Sciatic nerve (tissue), 2 donors: Measurements from ENCODE around the gene IFITM2. TPM values are rescaled to one million over a fixed set of nuclear protein-coding genes. Genes with fewer than 3 reads are reported as not detected.
A peak's percentile ranks its signal among the peaks of the same experiment; 100 is the strongest.
"Not testable (repeated sequence)": the region's sequence is repeated elsewhere in the genome, so short reads cannot be mapped to it uniquely, and the experiment has no call there.

ENCODE experiments used
- ATAC-seq: fragments of 200-7000 bp; cut with Tn5 transposase; one replicate; pipeline ENCODE4 v1.9.1; 2020; ENCODE audit warnings: mild to moderate bottlenecking, moderate library complexity
- DNase-seq: peaks from one replicate; pipeline ENCODE4 v3.0.0-alpha.2; 2020; ENCODE audit warnings: low spot score
- intact Hi-C: fragments of 100-400 bp; cut with DNase I; formaldehyde crosslinking; loops from one replicate; pipeline ENCODE4 v1.14.2; 2022
- total RNA-seq: library from RNA; stranded (reverse); fragmentation: NEBNext Ultra II Directional; extraction: Animal tissue kit (Norgen Biotek cat#: 25700); gene quantifications from one replicate; pipeline ENCODE4 v1.2.1, GENCODE V29; 2021
- donor health status: DM: no; HTN: no; CAD: no.
- donor health status: DM: no; HTN: no; CAD: no.

Gene IFITM2
- total RNA-seq, 1 donor from 2014 or later: 853 TPM

DNA sequence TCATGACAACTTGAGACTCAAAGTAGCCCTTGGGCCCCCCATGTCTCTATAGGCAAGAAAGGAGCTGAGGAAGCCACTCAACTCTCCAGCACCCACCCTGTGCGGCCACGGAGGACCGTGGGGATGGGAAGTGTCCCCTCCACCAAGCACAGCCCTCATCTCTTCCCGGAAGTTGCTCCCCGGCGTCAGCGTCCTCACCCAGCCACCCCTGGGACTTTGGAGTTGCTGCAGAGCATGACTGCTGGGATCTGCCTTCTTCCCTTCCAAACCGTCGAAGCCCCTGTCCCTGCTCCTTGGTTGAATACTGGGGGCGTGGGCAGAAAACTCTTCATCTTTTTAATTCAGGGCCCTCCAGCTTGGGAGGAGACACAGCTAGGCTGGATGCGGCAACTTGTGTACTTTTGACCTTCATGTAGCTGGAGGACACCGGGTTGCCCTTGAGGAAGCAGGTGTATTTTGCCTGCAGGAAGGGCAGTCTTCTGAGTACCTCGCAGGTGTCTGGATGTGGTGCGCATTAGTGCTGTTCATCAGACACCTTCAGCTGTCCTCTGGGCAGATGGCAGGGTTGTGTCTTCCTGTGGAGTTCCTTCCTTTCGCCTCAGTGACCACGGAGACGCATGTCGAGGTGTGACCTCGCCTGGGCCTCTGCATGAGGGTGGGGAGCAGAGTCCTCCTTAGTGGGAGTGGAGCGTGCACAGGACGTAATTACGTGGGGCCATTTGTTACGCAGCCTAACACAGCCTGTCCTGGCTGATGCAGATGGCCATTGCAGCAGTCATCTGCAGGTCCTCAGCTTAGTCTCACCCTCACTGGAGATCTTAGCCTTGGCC is 25.2 kb downstream of the IFITM2 start:
- intact Hi-C loops: no loop called here
- ATAC-seq: no peak
- DNase-seq: peak; percentile 54

DNA sequence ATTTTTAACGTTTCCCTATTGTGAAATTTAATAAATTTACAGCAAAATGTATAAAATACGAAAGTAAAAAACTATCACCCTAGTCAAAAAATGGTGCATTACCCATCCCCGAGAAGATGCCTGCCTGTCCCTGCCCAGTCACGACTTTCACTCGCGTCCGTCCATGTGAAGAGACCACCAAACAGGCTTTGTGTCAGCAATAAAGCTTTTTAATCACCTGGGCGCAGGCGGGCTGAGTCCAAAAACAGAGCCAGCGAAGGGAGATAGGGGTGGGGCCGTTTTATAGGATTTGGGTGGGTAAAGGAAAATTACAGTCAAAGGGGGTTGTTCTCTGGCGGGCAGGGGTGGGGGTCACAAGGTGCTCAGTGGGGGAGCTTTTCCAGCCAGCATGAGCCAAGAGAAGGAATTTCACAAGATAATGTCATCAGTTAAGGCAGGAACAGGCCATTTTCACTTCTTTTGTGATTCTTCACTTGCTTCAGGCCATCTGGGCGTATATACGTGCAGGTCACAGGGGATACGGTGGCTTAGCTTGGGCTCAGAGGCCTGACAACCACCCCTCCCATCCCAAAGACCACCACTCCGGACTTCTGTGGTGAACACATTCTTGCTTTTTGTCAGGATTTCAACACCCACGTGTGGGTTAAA is 26.1 kb downstream of the IFITM2 start:
- ATAC-seq, intact Hi-C loops: not testable (repeated sequence)
- DNase-seq: peak; percentile 51

DNA sequence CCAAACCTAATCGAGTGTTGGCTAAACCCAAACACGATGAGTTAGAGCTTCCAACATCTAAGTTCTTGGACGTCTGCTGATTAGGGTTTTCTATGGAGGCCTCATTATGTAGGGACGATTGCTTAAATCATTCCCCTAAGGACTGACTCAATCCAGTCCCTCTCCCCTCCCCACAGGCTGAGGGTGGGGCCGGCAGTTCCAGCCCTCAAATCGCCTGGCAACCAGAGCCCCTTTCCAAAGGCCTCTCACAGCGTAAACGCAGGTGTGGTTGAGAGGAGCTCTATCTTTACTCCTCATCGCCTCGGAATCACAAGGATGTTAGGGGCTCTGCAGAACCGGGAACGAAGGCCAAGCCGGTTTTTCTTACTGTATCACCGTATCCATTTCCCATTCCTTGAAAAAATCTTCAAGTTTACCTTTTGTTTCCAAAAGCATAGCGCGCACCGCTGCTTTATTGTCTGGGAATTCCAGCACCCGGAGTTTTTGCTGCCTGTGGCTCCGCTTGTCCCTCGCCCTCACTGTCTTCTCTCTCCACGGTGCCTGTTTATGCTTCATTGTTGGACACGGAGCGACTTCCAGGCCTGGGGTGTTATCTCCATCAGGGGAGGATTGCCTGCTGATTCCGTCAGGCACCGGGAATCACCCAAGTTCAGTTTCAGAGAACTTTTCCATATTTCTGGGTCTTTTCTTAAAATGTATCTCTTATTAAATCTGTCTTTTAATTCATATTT is 26.8 kb downstream of the IFITM2 start:
- intact Hi-C loops: no loop called here
- ATAC-seq (no peak), DNase-seq (peak; percentile 57)

DNA sequence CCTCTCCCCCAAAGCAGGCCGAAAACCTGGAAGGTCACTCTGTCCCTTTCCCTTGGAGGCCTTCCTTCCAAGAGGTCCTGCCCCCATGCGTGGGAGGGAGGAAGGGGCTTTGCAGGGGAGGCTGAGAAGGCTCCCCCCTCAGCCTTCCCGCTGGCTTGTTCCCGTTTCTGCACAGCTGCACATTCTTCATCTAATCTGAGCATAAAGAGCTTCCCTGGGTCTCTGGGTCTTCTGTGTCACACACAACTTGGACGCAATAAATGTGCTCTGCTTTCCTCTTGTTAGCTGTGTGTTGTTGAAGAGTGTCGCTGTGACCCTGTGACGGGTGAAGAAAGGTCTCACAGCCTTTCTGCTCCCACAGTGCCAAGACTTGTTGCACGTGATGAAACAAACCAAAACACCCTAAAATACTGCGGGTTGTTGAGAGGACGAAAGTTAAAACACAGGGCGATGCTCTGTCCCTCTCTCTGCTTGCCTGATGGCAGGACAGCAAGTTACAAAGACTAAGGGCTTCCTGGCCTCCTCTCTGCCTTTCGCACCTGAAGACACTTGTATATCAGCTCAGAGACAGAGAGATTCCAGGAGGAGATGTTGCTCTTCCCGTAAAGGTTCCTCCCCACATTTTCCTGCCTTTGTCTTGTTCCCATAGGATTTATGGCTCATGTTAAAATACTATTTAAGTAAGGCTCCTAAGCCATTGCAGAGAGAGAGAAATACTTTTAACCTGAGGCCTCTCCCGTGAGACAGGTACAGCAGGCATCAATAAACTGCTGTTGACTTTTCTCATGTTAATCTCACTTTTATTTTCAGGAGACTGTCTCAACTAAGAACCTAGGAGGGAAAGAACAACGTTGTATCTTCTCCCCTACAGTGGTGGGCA is 28.4 kb downstream of the IFITM2 start:
- ATAC-seq (peak; percentile 89), DNase-seq (peak; percentile 78)
- intact Hi-C loops: no loop called here

DNA sequence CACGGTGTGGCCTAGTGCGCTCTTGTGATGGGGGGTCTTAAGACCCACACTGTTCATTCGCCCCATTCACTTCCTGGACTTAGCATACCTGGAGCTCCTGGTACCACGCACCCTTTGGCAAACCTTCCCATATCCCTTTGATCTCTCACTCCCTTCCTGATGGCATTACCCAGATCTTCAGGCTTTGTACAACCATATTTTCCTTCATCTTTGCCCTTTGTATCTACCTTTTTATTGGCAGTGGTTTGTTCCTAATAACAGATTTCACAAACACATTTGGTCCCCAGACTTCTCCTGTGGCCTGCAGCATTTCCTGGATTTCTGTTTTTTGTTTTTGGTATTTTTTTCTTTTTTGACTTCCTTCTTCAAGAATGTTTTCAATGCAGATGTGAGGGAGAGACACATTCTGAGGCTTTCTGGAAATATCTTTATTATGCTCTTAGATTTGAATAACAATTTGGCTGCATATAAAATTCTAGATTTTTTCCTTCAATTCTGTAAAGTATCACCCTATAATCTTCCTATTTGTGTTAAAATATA is 29.1 kb downstream of the IFITM2 start:
- intact Hi-C loops: no loop called here
- DNase-seq (peak; percentile 28), ATAC-seq (peak; percentile 19)

DNA sequence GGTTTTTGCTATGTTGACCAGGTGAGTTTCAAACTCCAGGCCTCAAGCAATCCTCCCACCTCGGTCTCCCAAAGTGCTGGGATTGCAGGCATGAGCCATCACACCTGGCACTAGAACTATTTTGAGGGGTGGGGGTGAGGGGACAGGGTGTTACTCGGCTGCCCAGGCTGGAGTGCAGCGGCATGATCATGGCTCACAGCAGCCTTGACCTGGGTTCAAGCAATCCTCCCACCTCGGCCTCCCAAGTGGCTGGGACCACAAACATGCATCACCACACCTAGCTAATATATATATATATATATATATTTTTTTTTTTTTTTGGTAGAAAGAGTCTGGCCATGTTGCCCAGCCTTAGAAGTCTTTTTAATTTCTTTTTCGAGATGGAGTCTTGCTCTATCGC is 30.1 kb downstream of the IFITM2 start:
- DNase-seq (peak; percentile 53), ATAC-seq (no peak)
- intact Hi-C loops: no loop called here

DNA sequence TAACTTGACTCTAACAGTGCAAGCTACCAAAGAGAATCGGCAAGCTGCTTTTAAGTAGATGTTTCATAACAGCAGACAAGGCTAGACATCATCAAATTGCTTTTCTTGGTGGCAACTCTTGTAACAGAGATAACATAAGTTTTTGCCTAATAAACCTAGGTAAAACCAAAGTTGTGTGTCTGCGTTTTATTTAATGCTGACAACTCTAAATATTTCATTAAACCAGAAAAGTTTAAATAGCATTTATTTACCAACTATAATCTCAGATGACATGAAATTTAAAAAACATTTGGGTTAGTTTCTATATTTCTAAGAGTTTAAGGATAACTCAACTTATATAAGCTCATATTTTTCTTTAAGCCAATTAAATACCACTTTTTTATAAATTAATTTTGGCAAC is 32.3 kb downstream of the IFITM2 start:
- intact Hi-C loops: no loop called here

DNA sequence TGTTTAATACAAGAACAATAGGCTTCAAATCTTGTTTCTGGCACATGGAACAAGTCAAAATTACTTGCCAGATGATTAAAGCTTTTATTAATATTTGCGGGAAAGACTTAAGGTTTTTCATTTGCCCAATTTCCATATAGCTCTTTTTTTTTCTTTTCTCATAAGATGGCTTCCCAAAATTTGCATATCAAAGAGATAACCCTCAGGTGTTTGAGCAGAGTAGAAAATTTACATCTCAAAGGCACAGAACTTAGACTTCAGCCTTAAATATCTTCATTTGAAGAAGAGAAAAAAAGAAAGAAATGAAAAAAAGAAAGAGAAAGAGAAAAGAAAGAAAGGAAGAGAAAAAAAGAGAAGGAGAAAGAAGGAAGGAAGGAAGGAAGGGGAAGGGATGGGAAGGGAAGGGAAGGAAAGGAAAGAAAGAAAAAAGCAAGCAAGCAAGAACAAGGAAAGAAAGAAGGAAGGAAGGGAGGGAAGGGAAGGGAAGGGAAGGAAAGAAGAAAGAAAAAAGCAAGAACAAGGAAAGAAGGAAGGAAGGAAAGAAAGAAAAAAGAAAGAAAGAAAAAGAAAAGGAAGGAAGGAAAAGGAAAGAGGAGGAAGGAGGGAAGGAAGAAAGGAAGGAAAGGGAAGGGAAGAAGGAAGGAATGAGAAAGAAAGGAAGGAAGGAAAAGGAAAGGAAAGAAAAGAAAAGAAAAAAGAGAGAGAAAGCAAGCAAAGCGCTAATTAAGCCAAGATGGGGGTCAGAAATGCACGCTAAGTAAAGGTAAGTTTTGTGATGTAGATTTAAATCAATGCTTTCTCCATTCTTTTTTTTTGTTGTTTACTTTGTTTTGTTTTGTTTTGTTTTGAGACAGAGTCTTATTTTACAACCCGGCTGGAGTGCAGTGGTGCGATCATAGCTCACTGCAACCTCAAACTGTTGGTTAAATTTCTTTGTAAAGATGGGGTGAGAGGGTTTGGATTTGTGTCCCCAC is 33.2 kb downstream of the IFITM2 start:
- intact Hi-C loops: no loop called here
- ATAC-seq: no peak
- DNase-seq: peak; percentile 3

More for the DNA sequence above, 32.3 kb downstream of the IFITM2 start:
- ATAC-seq: no peak
- no peak for DNase-seq

DNA sequence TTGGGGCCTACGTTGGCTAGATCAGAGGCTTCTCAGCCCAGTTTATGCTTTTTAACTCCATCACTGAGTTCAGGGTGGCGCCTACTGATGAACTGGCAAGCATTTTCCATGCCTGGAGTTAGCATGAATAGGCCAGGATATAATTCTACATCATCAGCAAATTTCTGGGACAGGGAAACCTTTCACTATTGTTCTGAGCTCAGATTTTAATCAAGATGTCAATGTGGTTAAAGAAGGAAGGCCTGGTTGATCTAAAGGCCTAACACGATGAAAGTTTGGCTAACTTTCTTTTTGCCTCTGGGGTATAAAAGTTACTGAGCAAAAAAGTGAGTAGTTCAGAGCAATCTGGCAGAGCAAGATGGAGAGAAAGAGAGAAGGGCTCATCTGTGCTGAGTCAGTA is 34.7 kb downstream of the IFITM2 start:
- peak; percentile 38 for DNase-seq
- peak; percentile 71 for ATAC-seq
- intact Hi-C loops: no loop called here

DNA sequence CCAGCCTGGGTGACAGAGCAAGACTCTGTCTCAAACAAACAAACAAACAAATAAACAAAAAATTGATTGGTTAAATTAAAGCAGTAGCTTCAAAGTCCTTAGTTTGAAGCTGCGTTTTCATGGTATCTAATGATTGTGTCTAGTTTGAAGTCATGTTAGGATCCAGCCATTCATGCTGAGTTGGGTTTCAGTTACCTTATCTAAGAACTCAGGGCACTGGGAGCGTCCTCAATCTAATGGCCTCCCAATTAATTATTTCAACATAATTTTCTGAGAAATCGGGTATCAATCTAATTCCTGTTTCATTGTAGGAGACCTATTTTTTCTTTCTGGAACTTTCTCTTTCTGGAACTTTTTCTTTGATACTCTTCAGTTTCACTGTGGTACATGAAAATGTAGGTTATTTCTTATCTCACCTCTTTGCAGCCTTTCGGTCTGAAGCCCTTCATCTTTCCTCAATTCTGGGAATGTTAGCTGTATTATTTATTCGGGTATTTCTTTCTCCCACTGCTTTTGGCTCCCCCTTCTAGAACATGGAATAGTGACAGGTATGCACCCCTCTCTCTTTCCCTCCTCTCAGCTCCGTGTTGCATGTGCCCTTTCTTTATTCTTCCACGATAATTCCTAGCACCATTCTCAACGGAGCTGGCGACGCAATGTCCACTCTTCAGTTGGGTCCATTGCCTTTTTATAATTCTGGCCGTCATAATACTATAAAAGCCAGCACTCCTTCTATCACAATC is 37.4 kb downstream of the IFITM2 start:
- intact Hi-C loops: no loop called here
- ATAC-seq (no peak), DNase-seq (peak; percentile 2)

DNA sequence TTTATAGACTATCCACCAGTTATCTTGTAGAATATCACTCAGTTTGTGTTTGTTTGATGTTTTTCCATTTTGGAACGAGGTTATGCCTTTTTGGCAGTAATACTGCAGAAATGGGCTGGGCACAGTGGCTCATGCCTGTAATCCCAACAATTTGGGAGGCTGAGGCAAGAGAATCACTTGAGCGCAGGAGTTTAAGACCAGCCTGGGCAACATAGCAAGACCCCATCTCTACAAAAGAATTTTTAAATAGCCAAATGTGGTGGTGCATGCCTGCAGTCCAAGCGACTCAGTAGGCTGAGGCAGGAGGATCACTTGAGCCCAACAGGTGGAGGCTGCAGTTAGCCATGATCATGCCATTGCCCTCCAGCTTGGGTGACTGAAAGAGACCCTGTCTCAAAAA is 38.9 kb downstream of the IFITM2 start:
- DNase-seq: peak; percentile 17
- intact Hi-C loops: no loop called here
- ATAC-seq: no peak

DNA sequence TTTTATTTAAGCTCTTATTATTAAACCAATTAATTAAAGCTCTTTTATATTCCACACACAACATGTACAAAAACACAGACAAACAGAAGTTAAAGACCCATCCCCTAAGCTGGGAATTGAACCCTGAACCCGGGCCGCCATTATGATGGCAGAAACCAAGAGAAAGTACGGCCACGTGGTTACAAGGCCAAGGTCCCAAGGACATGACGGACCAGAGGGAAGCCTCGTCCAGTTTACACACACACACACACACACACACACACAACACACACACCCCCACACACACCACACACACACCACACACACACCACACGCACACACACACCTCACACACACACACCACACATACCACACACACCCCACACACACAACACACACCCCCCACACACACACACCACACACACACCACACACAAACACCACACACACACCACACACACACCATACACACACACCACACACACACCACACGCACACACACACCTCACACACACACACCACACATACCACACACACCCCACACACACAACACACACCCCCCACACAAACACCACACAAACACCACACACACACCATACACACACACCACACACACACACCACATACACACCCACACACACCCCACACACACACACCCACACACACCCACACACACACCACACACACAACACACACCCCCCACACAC is 41.8 kb downstream of the IFITM2 start:
- peak; percentile 41 for DNase-seq
- intact Hi-C loops: not testable (repeated sequence)

DNA sequence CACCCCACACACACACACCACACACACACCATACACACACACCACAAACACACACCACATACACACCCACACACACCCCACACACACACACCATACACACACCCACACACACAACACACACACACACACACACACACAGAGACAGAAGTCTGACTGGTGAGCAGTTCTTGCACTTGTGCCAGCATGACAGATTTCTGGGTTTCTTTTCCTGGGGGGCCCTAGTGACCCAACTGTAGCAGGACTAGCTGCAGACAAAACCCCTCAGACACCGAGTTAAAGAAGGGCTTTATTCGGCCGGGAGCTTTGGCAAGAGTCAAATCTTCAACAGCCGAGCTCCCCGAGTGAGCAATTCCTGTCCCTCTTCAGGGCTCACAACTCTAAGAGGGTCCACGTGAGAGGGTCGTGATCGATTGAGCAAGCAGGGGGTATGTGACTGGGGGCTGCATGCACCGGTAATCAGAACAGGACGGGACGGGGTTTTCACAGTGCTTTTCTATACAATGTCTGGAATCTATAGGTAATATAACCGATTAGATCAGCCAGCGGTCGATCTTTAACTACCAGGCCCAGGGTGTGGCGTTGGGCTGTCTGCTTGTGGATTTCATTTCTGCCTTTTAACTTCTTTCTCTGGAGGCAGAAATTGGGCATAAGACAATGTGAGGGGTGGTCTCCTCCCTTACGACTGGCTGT is 42.6 kb downstream of the IFITM2 start:
- intact Hi-C loops, ATAC-seq: not testable (repeated sequence)
- peak; percentile 56 for DNase-seq

More for the DNA sequence above, 41.8 kb downstream of the IFITM2 start:
- ATAC-seq: not testable (repeated sequence)

DNA sequence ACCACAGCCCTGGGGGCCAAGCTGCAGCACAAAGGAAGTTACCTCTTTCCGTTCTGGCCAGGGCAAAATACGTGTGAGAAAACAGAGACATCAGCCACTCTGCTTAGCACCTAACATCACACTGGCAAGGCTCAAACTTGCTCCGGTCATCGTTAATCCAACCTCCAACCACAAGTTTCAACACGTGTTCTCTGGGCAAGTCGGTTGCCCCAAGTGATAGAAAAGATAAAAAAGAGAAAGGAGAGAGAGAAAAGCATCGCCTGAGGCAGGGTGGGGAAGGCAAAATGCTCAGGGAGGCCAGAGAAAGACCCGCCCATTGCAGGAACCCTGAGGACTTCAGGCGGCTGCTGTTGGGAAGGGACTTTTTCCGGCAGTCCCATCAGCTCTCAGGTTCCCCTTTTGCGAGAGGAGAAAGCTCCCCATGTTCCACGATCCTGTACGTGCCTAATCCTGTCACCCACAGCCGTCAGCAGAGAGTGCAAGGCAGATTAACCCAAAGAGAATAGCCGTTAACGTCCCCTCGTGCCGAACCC is 43.2 kb downstream of the IFITM2 start:
- ATAC-seq: no peak
- DNase-seq: peak; percentile 58
- intact Hi-C loops: no loop called here

DNA sequence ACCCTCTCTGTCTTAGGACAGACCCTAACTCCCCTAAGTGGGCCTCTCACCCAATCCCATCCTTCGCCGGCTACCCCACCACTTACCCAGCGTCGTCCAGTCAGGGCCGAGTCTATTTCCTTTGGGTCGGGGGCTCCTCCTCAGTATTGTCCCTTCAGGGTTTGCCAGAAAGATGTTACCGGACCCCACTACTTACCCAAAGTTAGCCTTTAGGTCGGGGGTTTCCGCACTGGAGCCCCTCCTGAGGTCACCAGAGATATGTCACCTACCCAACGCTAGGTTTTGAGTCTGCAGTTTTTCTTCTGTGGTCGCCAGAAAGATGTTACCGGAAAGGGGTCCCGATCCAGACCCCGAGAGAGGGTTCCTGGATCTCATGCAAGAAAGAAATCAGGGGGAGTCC is 43.8 kb downstream of the IFITM2 start:
- intact Hi-C loops: no loop called here
- ATAC-seq (no peak), DNase-seq (peak; percentile 56)
